Tibial nerve (tissue), 4 donors: ENCODE measurements around the gene KIF2A. TPM values are rescaled to one million over a fixed set of nuclear protein-coding genes. Genes with fewer than 3 reads are reported as not detected.
A peak's percentile ranks its signal among the peaks of the same experiment; 100 is the strongest.

Source experiments
- DNase-seq, 2 donors: peaks; one replicate each; pipeline ENCODE4 v3.0.0-alpha.2; 2019; ENCODE audit warnings: low spot score in 2 of 2
- H3K27ac ChIP-seq, 4 donors: fragments of 200-600 bp; sonication (generic) in 3 of 4; one replicate each; pipeline ENCODE4 v1.5.1; 2017 to 2019; ENCODE audit warnings: mild to moderate bottlenecking in 1 of 4
- H3K27me3 ChIP-seq, 2 donors: fragments of 200-600 bp; sonication (generic) in 1 of 2; one replicate each; pipeline versions ENCODE4 v1.5.1 to v1.6.0; 2017 to 2019
- H3K36me3 ChIP-seq, 3 donors: fragments of 200-600 bp; sonication (generic); one replicate each; pipeline ENCODE4 v1.5.1; 2018 to 2019
- H3K4me1 ChIP-seq, 4 donors: fragments of 200-600 bp; sonication (generic) in 3 of 4; one replicate each; pipeline ENCODE4 v1.5.1; 2017 to 2019
- H3K4me3 ChIP-seq, 4 donors: fragments of 200-600 bp; sonication (generic) in 3 of 4; one replicate each; pipeline ENCODE4 v1.5.1; 2017 to 2019; ENCODE audit warnings: mild to moderate bottlenecking in 1 of 4, moderate library complexity in 1 of 4
- H3K9me3 ChIP-seq, 4 donors: fragments of 200-600 bp; sonication (generic) in 3 of 4; one replicate each; pipeline ENCODE4 v1.5.1; 2017 to 2019
- CTCF ChIP-seq, 5 experiments: fragments of 200-600 bp in 3 of 5; fragments of 450-650 bp in 2 of 5; sonication (generic) in 3 of 5; IDR thresholded peaks; one replicate each; pipeline ENCODE4 v1.5.1; 2016 to 2019; ENCODE audit warnings: antibody characterized with exemption in 5 of 5, mild to moderate bottlenecking in 3 of 5, moderate library complexity in 2 of 5
- EP300 ChIP-seq, 2 donors: sonication (generic); formaldehyde crosslinking; IDR thresholded peaks; one replicate each; pipeline ENCODE4 v1.6.1; 2017; ENCODE audit warnings: antibody characterized with exemption in 2 of 2, mild to moderate bottlenecking in 1 of 2
- POLR2A ChIP-seq, 2 donors: fragments of 450-650 bp; IDR thresholded peaks; one replicate each; pipeline ENCODE4 v1.6.1; 2017; ENCODE audit warnings: antibody characterized with exemption in 2 of 2, mild to moderate bottlenecking in 2 of 2, moderate library complexity in 2 of 2
- WGBS, 2 donors: methylation state at CpG; one replicate each; pipeline ENCODE4 v1.1.5; 2018; 5-methylcytosine and 5-hydroxymethylcytosine counted together
- total RNA-seq, 4 donors: library from RNA; depleted of rRNA; stranded (reverse); fragments of >200 nt; gene quantifications; one replicate each; pipeline ENCODE4 v1.1.0, GENCODE V29; 2016

KIF2A gene
- total RNA-seq, 4 donors from 2014 or later, result 28.5 to 60.3 (median 44.9) TPM

DNA sequence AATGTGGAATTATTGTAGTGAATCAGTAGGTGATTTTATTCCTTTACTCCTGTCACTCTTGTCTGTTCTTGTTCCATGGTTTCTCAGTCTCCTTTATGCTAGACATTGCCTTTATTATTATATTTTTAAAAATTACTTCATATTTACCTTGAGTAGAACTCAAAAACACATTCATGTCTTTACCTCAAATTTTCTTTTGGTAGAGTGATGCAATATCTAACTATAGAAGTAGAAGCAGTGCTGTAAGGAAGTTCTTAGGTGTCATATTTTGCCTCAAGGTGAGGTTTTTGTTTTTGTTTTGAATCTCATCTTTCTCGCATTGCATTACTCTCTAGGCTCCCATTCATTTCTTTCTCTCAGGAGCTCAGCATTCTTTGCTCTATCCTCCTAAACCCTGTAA lies 118.8 kb downstream of the KIF2A start:
- peaks cover 0 to 7% (median 0%) of the 10 kb centered on the region in 3 donors for H3K36me3 ChIP-seq
- H3K27me3 ChIP-seq, result no peaks in the 10 kb centered on the region
- no peak overlapping the region for H3K4me3 ChIP-seq
- TF ChIP-seq EP300 (IDR thresholded peaks at IDR 0.05) (no peak), POLR2A (IDR thresholded peaks at IDR 0.05) (no peak), CTCF (IDR thresholded peaks at IDR 0.05) (no peak)
- no peak overlapping the region for H3K27ac ChIP-seq
- WGBS, 2 donors, result 89 to 94% methylated on average over 1 of the region's 1 CpG
- H3K9me3 ChIP-seq, result no peaks in the 10 kb centered on the region
- H3K4me1 ChIP-seq, result no peaks in the 10 kb centered on the region
- DNase-seq, result no peak

DNA sequence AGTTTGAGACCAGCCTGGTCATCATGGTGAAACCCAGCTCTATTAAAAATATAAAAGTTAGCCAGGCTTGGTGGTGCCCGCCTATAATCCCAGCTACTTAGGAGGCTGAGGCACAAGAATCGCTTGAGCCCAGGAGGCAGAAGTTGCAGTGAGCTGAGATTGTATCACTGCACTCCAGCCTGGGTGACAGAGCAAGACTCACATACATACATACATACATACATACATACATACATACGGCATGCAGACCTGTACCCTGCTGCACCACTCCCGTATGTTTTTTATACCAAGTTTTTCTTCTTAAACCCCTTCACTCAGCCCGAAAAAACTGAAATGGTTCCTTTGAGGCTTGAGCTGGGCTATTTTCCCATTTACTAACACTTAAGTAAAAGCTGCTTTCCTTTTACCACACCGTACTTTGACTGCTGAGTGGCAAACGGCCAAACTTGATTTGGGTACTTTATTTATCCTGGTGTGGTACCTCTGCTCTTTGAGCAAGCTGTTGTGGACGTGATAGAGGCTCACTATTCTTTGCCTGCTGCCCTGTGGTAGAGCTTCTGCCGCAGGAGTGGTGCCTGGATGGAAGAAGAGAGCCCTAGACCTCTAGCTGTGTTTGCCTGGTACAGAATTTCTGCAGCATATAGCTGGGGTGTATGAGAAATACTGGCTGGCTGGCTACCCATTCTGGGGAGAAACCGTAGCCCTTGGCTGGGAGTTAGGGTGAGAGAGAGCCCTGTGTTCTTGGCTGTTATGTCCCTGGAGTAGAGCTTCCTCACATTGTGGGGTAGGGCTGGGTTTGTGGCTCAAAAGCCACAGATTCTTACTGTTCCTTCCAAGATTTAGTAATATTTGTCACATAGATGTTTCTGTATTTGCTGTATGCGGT lies 126.0 kb downstream of the KIF2A start:
- H3K4me3 ChIP-seq, result no peak overlapping the region
- peak overlapping the region; percentile 11 to 88 (median 75) for H3K27ac ChIP-seq
- peak in 1 of 2 donors; percentile 46 for DNase-seq
- peaks cover 0 to 38% (median 22%) of the 10 kb centered on the region in 4 donors for H3K4me1 ChIP-seq
- no peaks in the 10 kb centered on the region for H3K9me3 ChIP-seq
- TF ChIP-seq POLR2A (IDR thresholded peaks at IDR 0.05) (no peak), CTCF (IDR thresholded peaks at IDR 0.05) (no peak), EP300 (IDR thresholded peaks at IDR 0.05) (no peak)
- no peaks in the 10 kb centered on the region for H3K36me3 ChIP-seq
- 68 to 74% methylated on average over 11 of the region's 11 CpGs for WGBS, 2 donors
- H3K27me3 ChIP-seq, result no peaks in the 10 kb centered on the region

GRCh38 chr5:62432621-62433064 lies 126.6 kb downstream of the KIF2A start:
- no peak for TF ChIP-seq POLR2A (IDR thresholded peaks at IDR 0.05)
- peak; percentile 68 to 69 for TF ChIP-seq EP300 (IDR thresholded peaks at IDR 0.05)

More at GRCh38 chr5:62432621-62433064, 126.6 kb downstream of the KIF2A start:
- H3K4me3 ChIP-seq, result no peak overlapping the region
- H3K27ac ChIP-seq, result peak overlapping the region; percentile 11 to 88 (median 75)
- no peaks in the 10 kb centered on the region for H3K36me3 ChIP-seq
- no peaks in the 10 kb centered on the region for H3K9me3 ChIP-seq
- 45 to 51% methylated on average over 5 of the region's 5 CpGs for WGBS, 2 donors
- H3K27me3 ChIP-seq, result no peaks in the 10 kb centered on the region
- peaks cover 0 to 38% (median 22%) of the 10 kb centered on the region in 4 donors for H3K4me1 ChIP-seq
- peak in 1 of 2 donors; percentile 26 for DNase-seq

Other genes with a start within 250 kb of the KIF2A start
- gene DIMT1, start 97.7 kb downstream of the KIF2A start, total RNA-seq, result 10 to 100 TPM; 16.2 to 22.2 (median 17.5) TPM
- gene IPO11, start 106.6 kb downstream of the KIF2A start, total RNA-seq, result 10 to 100 TPM; 20.4 to 44.6 (median 34.1) TPM